ENCODE results near the gene RAE1.

The RAE1 gene

GRCh38 chr20:57392512-57393271, 41.6 kb downstream of the RAE1 start:
- H3K36me3 ChIP-seq (ENCODE audit: insufficient read depth, low read length) = peaks cover 15% of the 10 kb centered on the region
- no peaks in the 10 kb centered on the region for H3K9me3 ChIP-seq (ENCODE audit: control insufficient read depth, insufficient read depth, low read length)
- peak overlapping the region; percentile 74 for H3K9ac ChIP-seq (ENCODE audit: low read depth, low read length)
- peaks cover 12% of the 10 kb centered on the region for H3K4me1 ChIP-seq (ENCODE audit: insufficient read depth, low read length)

- Histone ChIP-seq H3K9me3 (ENCODE audit: control insufficient read depth, insufficient read depth, low read length) (no peaks in the 10 kb centered on the region), H3K9ac (ENCODE audit: low read depth, low read length) (no peak overlapping the region), H3K36me3 (ENCODE audit: insufficient read depth, low read length) (peaks cover 15% of the 10 kb centered on the region), H3K4me1 (ENCODE audit: insufficient read depth, low read length) (peaks cover 12% of the 10 kb centered on the region)
These were observed 42.5 kb downstream of the RAE1 start for GRCh38 chr20:57393321-57394120.

- Histone ChIP-seq H3K9me3 (ENCODE audit: control insufficient read depth, insufficient read depth, low read length) (no peaks in the 10 kb centered on the region), H3K36me3 (ENCODE audit: insufficient read depth, low read length) (peaks cover 15% of the 10 kb centered on the region), H3K4me1 (ENCODE audit: insufficient read depth, low read length) (peaks cover 12% of the 10 kb centered on the region), H3K9ac (ENCODE audit: low read depth, low read length) (no peak overlapping the region)
These were observed 43.3 kb downstream of the RAE1 start for GRCh38 chr20:57394121-57395082.

GRCh38 chr20:57395111-57395966, 44.3 kb downstream of the RAE1 start:
- Histone ChIP-seq H3K9ac (ENCODE audit: low read depth, low read length) (no peak overlapping the region), H3K9me3 (ENCODE audit: control insufficient read depth, insufficient read depth, low read length) (no peaks in the 10 kb centered on the region), H3K4me1 (ENCODE audit: insufficient read depth, low read length) (peaks cover 12% of the 10 kb centered on the region), H3K36me3 (ENCODE audit: insufficient read depth, low read length) (peaks cover 15% of the 10 kb centered on the region)

GRCh38 chr20:57396212-57396983, 45.3 kb downstream of the RAE1 start:
- H3K9me3 ChIP-seq (ENCODE audit: control insufficient read depth, insufficient read depth, low read length) = no peaks in the 10 kb centered on the region
- peaks cover 12% of the 10 kb centered on the region for H3K4me1 ChIP-seq (ENCODE audit: insufficient read depth, low read length)
- H3K36me3 ChIP-seq (ENCODE audit: insufficient read depth, low read length) = peaks cover 18% of the 10 kb centered on the region
- H3K9ac ChIP-seq (ENCODE audit: low read depth, low read length) = no peak overlapping the region

- Histone ChIP-seq H3K9me3 (ENCODE audit: control insufficient read depth, insufficient read depth, low read length) (no peaks in the 10 kb centered on the region), H3K36me3 (ENCODE audit: insufficient read depth, low read length) (peaks cover 18% of the 10 kb centered on the region), H3K4me1 (ENCODE audit: insufficient read depth, low read length) (peaks cover 12% of the 10 kb centered on the region), H3K9ac (ENCODE audit: low read depth, low read length) (no peak overlapping the region)
These were observed 46.1 kb downstream of the RAE1 start for GRCh38 chr20:57396984-57397692.

GRCh38 chr20:57397693-57398108, 46.6 kb downstream of the RAE1 start:
- H3K9ac ChIP-seq (ENCODE audit: low read depth, low read length) = no peak overlapping the region
- peaks cover 18% of the 10 kb centered on the region for H3K36me3 ChIP-seq (ENCODE audit: insufficient read depth, low read length)
- peaks cover 12% of the 10 kb centered on the region for H3K4me1 ChIP-seq (ENCODE audit: insufficient read depth, low read length)
- no peaks in the 10 kb centered on the region for H3K9me3 ChIP-seq (ENCODE audit: control insufficient read depth, insufficient read depth, low read length)

GRCh38 chr20:57398231-57398821, 47.3 kb downstream of the RAE1 start:
- Histone ChIP-seq H3K36me3 (ENCODE audit: insufficient read depth, low read length) (peaks cover 17% of the 10 kb centered on the region), H3K9ac (ENCODE audit: low read depth, low read length) (no peak overlapping the region), H3K4me1 (ENCODE audit: insufficient read depth, low read length) (peaks cover 8% of the 10 kb centered on the region; the same call in 1 of the 2 replicates), H3K9me3 (ENCODE audit: control insufficient read depth, insufficient read depth, low read length) (no peaks in the 10 kb centered on the region)

GRCh38 chr20:57398901-57399535, 48.0 kb downstream of the RAE1 start:
- no peak overlapping the region for H3K9ac ChIP-seq (ENCODE audit: low read depth, low read length)

GRCh38 chr20:57399587-57400155, 48.6 kb downstream of the RAE1 start:
- Histone ChIP-seq H3K9ac (ENCODE audit: low read depth, low read length) (no peak overlapping the region), H3K4me1 (ENCODE audit: insufficient read depth, low read length) (peaks cover 6% of the 10 kb centered on the region; the same call in 1 of the 2 replicates), H3K36me3 (ENCODE audit: insufficient read depth, low read length) (peaks cover 13% of the 10 kb centered on the region), H3K9me3 (ENCODE audit: control insufficient read depth, insufficient read depth, low read length) (no peaks in the 10 kb centered on the region)

More at GRCh38 chr20:57398901-57399535, 48.0 kb downstream of the RAE1 start:
- Histone ChIP-seq H3K9me3 (ENCODE audit: control insufficient read depth, insufficient read depth, low read length) (no peaks in the 10 kb centered on the region), H3K4me1 (ENCODE audit: insufficient read depth, low read length) (peaks cover 6% of the 10 kb centered on the region; the same call in 1 of the 2 replicates), H3K36me3 (ENCODE audit: insufficient read depth, low read length) (peaks cover 13% of the 10 kb centered on the region)

GRCh38 chr20:57400231-57400701, 49.2 kb downstream of the RAE1 start:
- Histone ChIP-seq H3K9ac (ENCODE audit: low read depth, low read length) (no peak overlapping the region), H3K9me3 (ENCODE audit: control insufficient read depth, insufficient read depth, low read length) (no peaks in the 10 kb centered on the region), H3K4me1 (ENCODE audit: insufficient read depth, low read length) (peaks cover 6% of the 10 kb centered on the region; the same call in 1 of the 2 replicates), H3K36me3 (ENCODE audit: insufficient read depth, low read length) (peaks cover 15% of the 10 kb centered on the region)

Measured in ES-I3 (cell line).